Measurements from ENCODE around the gene STH.

- TF ChIP-seq CTCF (IDR thresholded peaks at IDR 0.05), result no peak
- no peak for TF ChIP-seq EZH2 (IDR thresholded peaks at IDR 0.05)
Observed at GRCh38 chr17:46028981-46029565, 30.0 kb downstream of the STH start.

All from neural progenitor cell (in vitro differentiated cells).